Measurements from ENCODE around the gene CFAP61. TPM values are rescaled to one million over a fixed set of nuclear protein-coding genes. Genes with fewer than 3 reads are reported as not detected.
"Not testable (repeated sequence)": the region's sequence is repeated elsewhere in the genome, so short reads cannot be mapped to it uniquely, and the experiment has no call there.

The CFAP61 gene
- polyA plus RNA-seq, 1 donor: 2.8 TPM

DNA sequence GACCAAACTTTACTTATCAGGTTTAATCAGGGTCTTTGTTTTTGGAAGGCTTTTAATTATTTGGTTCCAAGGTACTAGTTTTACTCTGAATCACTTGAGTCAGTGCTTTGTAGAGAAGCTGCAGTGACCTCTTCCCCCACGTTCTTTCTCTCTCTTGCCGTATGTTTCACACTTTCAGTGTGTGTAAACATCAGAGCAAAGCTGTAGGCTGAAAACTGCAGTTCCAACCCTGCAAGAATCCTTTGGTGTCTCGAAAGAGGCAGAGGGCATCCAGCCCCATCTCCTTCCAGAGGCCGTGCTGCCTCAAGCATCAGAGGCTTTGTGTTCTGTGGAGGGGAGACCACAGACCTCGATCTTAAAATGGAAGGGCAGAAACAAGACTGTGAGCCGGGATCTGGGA lies 42.1 kb downstream of the CFAP61 start:
- DNase-seq: no peak

DNA sequence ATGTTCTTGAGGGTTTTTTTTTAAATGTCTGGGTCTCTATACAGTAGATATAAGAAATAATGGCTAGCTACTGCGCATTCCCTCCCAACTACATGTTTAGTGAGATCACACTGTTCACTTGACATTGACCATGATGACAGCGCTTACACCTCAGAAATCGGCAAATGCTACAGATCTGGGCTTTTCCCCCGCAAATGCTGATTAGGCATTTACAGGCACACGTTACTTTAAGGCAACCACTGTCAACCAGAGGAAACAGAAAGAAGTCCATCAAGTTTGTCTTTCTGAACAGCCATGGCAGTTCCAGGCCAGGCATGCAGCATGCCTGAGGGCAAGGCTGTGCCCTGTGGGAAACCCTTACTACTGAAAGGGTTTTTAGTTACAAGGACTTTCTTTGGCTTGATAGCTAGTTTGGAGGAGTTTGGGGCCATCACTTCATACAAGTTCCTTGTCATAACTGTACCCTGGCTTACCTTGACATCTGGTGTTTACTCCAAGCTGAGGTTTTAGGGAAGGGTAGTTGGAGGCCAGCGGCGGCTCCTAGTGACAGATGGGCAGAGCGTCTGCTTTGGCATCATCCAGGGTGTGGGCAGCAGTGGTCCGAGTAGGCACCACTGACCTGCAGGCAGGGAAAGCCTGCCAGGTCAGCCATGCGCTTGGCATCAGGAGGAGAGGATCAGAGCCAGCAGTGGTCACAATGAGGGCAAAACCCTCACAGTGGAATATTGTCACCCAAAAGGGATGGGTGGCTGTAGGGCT lies 43.0 kb downstream of the CFAP61 start:
- DNase-seq: no peak

- DNase-seq: no peak
Measured at GRCh38 chr20:20096421-20096820, 44.1 kb downstream of the CFAP61 start.

GRCh38 chr20:20100881-20101280 lies 48.5 kb downstream of the CFAP61 start:
- no peak for DNase-seq

DNA sequence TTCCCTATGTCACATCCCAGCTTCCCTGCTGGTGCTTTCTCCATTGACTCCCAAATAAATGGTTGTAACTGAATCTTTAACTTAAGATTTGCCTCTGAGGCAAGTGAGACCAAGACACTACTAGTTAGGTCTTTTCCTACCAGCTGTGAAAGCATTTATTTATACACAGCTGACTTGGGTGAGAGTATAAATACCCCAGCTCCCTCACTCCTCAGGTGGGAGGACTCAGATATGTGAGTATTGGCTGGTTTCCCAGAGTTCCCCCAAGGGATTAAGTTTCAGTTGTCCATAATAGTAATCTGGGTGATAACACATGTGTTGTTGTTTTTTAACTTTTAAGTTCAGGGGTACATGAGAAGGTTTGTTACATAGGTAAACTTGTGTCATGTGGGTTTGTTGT lies 49.8 kb downstream of the CFAP61 start:
- DNase-seq: no peak

GRCh38 chr20:20102716-20103258 lies 50.5 kb downstream of the CFAP61 start:
- DNase-seq: no peak

- DNase-seq: no peak
Measured at GRCh38 chr20:20103486-20103885, 51.2 kb downstream of the CFAP61 start.

- DNase-seq: not testable (repeated sequence)
Measured at GRCh38 chr20:20123187-20123586, 70.9 kb downstream of the CFAP61 start.

GRCh38 chr20:20130399-20130798 lies 78.1 kb downstream of the CFAP61 start:
- no peak for DNase-seq

DNA sequence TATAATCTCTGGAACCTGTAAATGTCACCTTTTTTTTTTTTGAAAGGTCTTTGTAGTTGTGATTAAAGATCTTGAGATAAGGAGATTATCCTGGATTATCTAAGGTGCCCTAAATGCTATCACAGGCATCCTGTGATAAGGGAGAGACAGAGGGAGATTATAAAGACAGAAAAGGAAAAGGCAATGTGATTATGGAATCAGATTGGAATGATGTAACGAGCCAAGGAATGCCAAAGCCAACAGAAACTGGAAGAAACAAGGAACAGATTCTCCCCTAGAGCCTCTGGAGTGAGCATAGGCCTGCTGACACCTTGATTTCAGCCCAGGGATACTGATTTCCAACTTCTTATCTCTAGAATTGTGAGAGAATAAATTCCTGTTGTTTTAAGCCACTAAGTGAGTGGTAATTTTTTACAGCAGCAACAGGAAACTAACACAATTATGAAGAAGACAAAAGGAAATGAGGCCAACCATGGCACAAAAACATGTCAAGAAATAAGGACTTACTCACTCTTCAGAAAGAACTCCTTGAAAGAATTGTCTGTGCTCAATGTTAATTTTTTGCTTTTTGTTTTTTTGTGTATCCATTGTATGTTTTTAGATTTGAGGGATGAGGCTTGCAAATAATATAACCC lies 82.7 kb downstream of the CFAP61 start:
- no peak for DNase-seq

DNA sequence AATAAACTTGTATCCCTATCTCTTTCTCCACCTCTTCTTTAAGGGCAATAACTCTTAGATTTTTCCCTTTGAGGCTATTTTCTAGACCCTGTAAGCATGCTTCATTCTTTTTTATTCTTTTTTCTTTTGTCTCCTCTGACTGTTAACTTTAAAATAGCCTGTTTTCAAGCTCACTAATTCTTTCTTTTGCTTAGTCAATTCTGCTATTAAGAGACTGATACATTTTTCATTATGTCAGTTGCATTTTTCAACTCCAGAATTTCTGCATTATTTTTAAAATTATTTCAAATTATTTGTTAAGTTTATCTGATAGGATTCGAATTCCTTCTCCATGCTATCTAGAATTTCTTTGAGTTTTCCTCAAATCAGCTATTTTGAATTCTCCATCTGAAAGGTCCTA lies 84.0 kb downstream of the CFAP61 start:
- no peak for DNase-seq

DNA sequence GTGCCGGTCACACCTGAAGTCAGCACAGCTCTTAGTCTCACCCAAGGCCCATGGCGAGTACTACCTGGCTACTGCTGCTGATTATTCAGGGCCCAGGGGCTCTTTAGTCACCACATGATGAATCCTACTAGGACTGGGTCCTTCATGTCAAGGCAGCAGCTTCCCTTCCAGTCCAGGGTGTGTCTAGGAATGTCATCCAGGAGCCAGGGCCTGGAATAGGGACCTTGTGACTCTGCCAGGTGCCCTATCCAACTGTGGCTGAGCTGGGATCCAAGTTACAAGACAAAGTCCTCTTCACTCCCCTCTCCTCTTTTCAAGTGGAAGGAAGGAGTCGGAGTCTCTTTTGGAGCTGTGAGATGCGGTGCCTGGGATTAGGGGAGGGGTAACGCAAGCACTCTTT lies 85.5 kb downstream of the CFAP61 start:
- no peak for DNase-seq

GRCh38 chr20:20138301-20139064 lies 86.2 kb downstream of the CFAP61 start:
- no peak for DNase-seq

- no peak for DNase-seq
Measured at GRCh38 chr20:20139403-20139802, 87.1 kb downstream of the CFAP61 start.

GRCh38 chr20:20143165-20143564 lies 90.8 kb downstream of the CFAP61 start:
- DNase-seq: no peak

GRCh38 chr20:20143646-20144045 lies 91.3 kb downstream of the CFAP61 start:
- no peak for DNase-seq

DNA sequence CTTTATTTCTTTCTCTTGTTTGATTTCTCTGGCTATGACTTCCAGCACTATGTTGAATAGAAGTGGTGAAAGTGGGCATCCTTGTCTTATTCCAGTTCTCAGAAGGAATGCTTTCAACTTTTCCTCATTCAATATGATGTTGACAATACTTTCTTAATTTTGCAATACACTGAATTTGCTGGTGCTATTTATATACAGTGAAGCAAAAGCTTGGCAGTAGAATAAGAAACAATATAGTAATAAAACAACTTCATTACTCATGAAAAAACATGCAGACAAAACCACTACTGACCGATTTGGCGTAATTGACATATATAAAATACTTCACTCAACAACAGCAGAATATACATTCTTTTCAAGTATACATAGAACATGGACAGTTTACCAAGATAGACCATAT lies 96.4 kb downstream of the CFAP61 start:
- DNase-seq: no peak

GRCh38 chr20:20150241-20150640 lies 97.9 kb downstream of the CFAP61 start:
- DNase-seq: no peak

DNA sequence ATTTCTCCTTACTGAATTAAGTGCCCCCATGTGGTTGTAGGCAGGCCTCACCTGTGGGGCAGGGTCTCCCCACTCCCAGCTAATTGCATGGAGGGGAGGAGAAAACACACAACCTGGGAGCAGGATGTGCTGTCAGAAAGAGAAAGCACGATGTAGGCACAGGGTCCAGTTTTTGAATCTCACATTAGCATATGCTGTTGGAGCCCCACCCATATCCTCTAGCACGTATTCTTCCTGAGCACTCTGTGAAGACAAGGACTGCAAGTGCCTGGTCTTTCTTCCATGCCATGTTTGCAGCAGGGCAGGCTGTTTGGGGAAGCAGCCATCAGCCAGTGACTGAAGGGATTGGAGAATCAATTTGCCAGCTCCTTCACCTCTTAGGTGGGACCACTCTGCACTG lies 108.2 kb downstream of the CFAP61 start:
- DNase-seq: no peak

- DNase-seq: no peak
Measured at GRCh38 chr20:20161611-20162010, 109.3 kb downstream of the CFAP61 start.

DNA sequence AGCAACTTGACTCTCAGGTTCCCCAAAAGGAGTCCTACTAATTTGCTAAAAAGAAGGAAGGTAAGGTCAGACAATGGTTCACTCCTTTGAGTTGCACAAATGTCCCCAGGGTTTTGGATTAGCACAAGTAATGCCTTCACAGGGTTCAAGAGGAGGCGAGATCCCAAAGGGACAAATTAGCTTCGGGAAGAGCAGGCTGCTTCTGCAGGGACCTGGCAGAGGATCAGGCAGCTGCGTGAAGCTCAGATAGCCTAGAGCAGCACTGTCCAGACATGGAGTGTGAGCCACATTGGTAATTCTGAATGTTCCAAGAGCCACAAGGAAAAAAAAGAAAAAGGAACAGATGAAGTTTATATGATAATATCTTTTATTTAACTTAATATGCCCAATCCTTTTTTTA lies 115.4 kb downstream of the CFAP61 start:
- DNase-seq: no peak

DNA sequence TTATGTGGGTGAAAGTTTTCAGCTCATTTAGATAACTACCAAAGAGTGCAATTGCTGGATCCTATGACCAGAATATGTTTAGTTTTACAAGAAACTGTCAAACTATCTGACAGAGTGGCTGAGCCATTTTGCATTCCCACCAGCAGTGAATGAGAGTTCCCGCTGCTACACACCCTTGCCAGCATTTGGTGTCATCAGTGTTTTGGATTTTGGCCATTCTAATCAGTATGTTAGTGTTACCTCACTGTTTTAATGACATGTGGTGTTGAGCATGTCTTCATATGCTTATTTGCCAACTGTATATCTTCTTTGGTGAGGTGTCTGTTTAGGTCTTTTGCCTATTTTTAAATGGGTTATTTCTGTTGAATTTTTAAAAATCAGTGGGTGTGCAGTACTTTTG lies 120.9 kb downstream of the CFAP61 start:
- DNase-seq: no peak
